Ishikawa (cell line): ENCODE results near the gene CHM.

Source experiments
- CREB1 ChIP-seq: IDR thresholded peaks from 2 replicates; pipeline ENCODE4 v1.6.1; 2012; ENCODE audit warnings: low read depth
- FOXM1 ChIP-seq: IDR thresholded peaks from 2 replicates; pipeline ENCODE4 v1.6.1; 2012; ENCODE audit warnings: low read depth, borderline replicate concordance
- RAD21 ChIP-seq: IDR thresholded peaks from 2 replicates; pipeline ENCODE4 v1.6.1; 2012; ENCODE audit warnings: low read depth
- TAF1 ChIP-seq: IDR thresholded peaks from 2 replicates; pipeline ENCODE4 v1.6.1; 2012; ENCODE audit warnings: low read depth, mild to moderate bottlenecking
- TF ChIP-seq, protein P1 (sequence below): IDR thresholded peaks from 2 replicates; pipeline ENCODE4 v1.6.1; 2012; ENCODE audit warnings: low read depth, mild to moderate bottlenecking

DNA sequence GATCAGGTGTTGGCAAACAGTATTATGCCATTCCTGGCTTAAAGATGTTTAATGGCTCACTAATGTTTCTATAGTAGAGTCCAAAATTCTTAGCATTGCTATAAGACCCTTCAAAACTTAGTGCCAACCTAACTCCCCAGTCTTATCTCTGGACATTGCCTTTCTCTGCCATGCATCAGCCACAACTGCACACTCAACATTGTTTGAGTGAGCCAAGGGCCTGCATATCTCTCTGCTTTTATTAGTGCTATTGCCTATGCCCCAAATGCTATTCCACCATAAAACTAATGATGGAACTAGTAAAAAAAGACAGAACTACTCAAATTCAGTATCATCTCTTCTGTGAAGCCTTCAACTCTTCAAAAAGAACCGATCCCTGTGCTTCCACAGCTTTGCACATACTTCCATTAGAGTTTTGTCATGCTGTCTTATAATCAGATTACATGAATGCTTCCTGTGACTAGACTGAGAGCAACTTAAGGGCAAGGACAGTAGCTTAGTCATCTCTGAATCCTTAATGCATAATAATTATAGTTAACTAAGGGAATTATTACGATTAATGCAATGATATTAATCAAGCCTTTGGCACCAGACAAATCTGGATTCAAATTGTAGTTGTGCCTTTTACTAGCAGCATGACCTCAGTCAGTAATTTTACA, 53.7 kb downstream of the CHM start:
- TF ChIP-seq RAD21 (no peak), FOXM1 (no peak), CREB1 (no peak), TAF1 (no peak)
- TF ChIP-seq, protein P1, sequence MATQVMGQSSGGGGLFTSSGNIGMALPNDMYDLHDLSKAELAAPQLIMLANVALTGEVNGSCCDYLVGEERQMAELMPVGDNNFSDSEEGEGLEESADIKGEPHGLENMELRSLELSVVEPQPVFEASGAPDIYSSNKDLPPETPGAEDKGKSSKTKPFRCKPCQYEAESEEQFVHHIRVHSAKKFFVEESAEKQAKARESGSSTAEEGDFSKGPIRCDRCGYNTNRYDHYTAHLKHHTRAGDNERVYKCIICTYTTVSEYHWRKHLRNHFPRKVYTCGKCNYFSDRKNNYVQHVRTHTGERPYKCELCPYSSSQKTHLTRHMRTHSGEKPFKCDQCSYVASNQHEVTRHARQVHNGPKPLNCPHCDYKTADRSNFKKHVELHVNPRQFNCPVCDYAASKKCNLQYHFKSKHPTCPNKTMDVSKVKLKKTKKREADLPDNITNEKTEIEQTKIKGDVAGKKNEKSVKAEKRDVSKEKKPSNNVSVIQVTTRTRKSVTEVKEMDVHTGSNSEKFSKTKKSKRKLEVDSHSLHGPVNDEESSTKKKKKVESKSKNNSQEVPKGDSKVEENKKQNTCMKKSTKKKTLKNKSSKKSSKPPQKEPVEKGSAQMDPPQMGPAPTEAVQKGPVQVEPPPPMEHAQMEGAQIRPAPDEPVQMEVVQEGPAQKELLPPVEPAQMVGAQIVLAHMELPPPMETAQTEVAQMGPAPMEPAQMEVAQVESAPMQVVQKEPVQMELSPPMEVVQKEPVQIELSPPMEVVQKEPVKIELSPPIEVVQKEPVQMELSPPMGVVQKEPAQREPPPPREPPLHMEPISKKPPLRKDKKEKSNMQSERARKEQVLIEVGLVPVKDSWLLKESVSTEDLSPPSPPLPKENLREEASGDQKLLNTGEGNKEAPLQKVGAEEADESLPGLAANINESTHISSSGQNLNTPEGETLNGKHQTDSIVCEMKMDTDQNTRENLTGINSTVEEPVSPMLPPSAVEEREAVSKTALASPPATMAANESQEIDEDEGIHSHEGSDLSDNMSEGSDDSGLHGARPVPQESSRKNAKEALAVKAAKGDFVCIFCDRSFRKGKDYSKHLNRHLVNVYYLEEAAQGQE, result no peak
